Mononuclear cell (primary cell): ENCODE measurements around the gene TMEM82. TPM values are rescaled to one million over a fixed set of nuclear protein-coding genes. Genes with fewer than 3 reads are reported as not detected.

ENCODE experiments used
- H3K27me3 ChIP-seq: 2 replicates; pipeline ENCODE4 v1.6.0; 2011; ENCODE audit warnings: low read length, control low read depth; ENCODE audit not compliant: insufficient read depth
- H3K4me1 ChIP-seq: 2 replicates; pipeline ENCODE4 v1.5.1; 2011; ENCODE audit warnings: mild to moderate bottlenecking, low read length, control low read depth; ENCODE audit not compliant: insufficient read depth
- H3K4me3 ChIP-seq: 2 replicates; pipeline ENCODE4 v1.5.1; 2011; ENCODE audit warnings: mild to moderate bottlenecking, low read length, moderate library complexity
- H3K9me3 ChIP-seq: 2 replicates; pipeline ENCODE4 v1.5.1; 2011; ENCODE audit warnings: low read depth, mild to moderate bottlenecking, control low read depth, low read length
- total RNA-seq: library from RNA; depleted of rRNA; stranded (reverse); fragments of >200 nt; gene quantifications from one replicate; pipeline ENCODE4 v1.2.3, GENCODE V29; 2012

TMEM82 gene
- total RNA-seq, 1 donor: not detected

DNA sequence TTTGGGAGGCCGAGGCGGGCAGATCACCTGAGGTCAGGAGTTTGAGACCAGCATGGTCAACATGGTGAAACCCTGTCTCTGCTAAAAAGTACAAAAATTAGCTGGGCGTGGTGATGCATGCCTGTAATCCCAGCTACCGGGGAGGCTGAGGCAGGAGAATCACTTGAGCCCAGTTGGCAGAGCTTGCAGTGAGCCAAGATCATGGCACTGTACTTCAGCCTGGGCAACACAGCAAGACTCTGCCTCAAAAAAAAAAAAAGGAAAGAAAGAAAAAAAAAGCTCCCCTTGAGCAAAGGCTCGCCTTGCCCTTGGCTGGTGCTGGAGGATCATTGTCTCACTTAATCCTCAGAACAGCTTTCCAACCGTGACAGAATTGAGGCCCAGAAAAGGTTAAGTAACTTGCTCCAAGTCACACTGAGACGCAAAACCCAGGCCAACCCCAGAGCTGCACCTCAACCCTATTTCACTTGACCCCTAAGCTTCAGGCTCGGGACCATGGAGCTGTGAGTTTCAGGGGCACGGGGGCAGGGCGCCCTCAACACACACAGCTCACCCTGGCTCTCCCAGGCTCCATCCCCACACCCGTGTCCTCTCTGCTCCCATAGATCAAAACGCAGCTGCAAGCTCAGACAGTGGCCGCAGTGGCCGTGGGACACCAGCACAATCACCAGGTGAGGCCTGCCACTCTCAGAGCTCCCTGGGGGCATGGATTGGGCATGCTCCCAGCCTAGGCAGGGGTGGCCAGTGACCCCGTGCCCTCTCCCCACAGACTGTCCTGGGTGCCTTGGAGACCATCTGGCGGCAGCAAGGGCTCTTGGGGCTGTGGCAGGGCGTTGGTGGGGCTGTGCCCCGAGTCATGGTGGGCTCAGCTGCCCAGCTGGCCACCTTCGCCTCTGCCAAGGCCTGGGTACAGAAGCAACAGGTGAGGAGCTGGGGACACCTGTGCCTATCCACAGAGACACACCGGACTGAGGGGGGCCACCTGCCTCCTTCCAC lies 4.7 kb upstream of the TMEM82 start:
- no peak overlapping the region for H3K4me3 ChIP-seq
- H3K27me3 ChIP-seq: no peaks in the 10 kb centered on the region
- no peaks in the 10 kb centered on the region for H3K4me1 ChIP-seq
- H3K9me3 ChIP-seq: no peaks in the 10 kb centered on the region

- H3K4me1 ChIP-seq: no peaks in the 10 kb centered on the region
- H3K27me3 ChIP-seq: no peaks in the 10 kb centered on the region
- no peaks in the 10 kb centered on the region for H3K9me3 ChIP-seq
- H3K4me3 ChIP-seq: no peak overlapping the region
These were observed 3.7 kb upstream of the TMEM82 start for GRCh38 chr1:15738416-15739113.

GRCh38 chr1:15739259-15739658 lies 3.0 kb upstream of the TMEM82 start:
- H3K4me1 ChIP-seq: no peaks in the 10 kb centered on the region
- no peaks in the 10 kb centered on the region for H3K27me3 ChIP-seq
- H3K4me3 ChIP-seq: no peak overlapping the region
- no peaks in the 10 kb centered on the region for H3K9me3 ChIP-seq

GRCh38 chr1:15739745-15740144 lies 2.6 kb upstream of the TMEM82 start:
- H3K9me3 ChIP-seq: no peaks in the 10 kb centered on the region
- no peak overlapping the region for H3K4me3 ChIP-seq
- H3K27me3 ChIP-seq: no peaks in the 10 kb centered on the region
- H3K4me1 ChIP-seq: no peaks in the 10 kb centered on the region

DNA sequence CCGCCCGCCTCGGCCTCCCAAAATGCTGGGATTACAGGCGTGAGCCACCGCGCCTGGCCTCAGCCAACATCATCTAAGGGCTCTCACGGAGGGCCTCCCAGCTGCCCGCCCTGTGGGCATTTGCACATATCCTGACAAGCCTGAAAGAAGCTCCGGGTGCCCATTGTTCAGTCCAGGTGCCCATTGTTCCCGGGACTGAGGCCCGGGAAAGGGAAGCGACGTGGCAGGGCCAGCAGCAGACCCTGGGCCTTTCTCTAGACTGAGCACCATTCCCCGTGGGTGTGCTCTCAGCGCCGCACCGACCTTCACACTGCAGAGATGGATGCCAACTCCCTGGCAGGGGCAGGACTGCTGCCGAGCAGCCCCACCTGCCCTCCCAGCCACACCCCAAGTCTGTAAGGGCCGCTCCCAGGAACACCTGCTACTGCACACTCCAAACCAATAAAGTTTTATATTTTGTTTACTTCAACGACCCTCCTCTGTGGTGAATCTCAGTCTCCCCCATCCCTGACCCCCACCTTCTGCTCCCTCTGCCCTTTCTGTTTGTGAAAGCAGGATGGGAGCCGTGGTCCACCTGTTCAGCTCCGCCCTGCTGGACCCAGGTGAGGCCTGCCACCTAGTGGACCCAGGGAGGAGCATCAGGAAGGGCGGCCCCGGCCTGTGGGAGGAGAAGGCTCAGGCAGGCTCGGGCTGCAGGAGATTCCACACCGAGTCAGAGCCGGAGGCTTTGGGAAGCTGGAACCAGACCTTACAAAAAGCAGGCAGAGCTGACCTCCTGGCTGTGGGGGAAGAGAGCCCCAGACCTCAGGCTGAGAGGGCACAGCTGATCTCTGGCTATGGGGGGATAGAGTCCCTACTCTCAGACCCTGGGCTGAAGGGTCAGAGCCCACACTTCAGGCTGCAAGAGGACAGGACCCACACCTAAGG lies 1.1 kb upstream of the TMEM82 start:
- H3K9me3 ChIP-seq: no peaks in the 10 kb centered on the region

GRCh38 chr1:15744122-15744679 lies 1.9 kb downstream of the TMEM82 start:
- Histone ChIP-seq H3K4me3 (no peak overlapping the region), H3K4me1 (no peaks in the 10 kb centered on the region), H3K9me3 (no peaks in the 10 kb centered on the region), H3K27me3 (no peaks in the 10 kb centered on the region)

More for the DNA sequence above, 1.1 kb upstream of the TMEM82 start:
- H3K4me3 ChIP-seq: no peak overlapping the region
- no peaks in the 10 kb centered on the region for H3K4me1 ChIP-seq
- no peaks in the 10 kb centered on the region for H3K27me3 ChIP-seq

DNA sequence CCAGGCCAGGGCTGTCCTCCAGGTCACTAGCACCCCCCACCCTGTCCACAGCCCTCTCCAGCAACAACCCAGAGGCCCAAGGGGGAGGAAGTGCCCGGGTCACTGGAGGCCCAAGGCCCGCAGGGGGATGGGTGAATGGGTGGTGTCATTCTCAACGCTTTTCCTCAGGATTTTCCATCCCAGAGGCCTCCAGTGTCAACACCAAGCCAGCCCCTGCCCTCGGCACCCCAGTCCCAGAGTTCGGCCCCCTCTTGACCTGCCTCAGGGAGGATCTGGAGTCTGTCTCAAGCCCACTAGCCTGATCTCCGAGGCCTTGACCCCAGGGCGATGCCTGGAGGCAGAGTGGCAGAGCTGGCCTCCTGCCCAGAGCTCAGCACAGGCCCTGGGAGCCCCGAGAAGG lies 5.1 kb downstream of the TMEM82 start:
- no peak overlapping the region for H3K4me3 ChIP-seq
- no peaks in the 10 kb centered on the region for H3K9me3 ChIP-seq
- no peaks in the 10 kb centered on the region for H3K27me3 ChIP-seq
- no peaks in the 10 kb centered on the region for H3K4me1 ChIP-seq

DNA sequence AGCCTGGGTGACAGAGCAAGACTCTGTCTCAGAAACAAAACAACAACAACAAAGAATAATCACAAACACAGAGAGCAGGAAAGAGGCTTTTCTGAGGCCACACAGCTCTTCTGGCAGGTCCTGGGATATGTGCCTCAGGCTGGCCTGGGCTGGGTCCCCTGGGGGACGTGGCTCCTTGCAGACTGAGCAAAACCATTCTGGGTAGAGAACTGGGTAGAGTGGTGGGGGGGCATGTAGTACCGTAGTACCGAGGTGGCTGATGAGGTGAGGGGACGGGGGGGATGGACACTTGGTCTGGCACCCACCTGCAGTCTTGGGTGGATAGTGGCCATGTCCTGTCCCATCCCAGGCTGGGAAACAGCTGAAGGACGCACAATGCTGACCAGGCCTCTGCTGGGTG lies 6.0 kb downstream of the TMEM82 start:
- Histone ChIP-seq H3K9me3 (no peaks in the 10 kb centered on the region), H3K4me1 (no peaks in the 10 kb centered on the region), H3K4me3 (no peak overlapping the region), H3K27me3 (no peaks in the 10 kb centered on the region)

GRCh38 chr1:15748690-15749398 lies 6.5 kb downstream of the TMEM82 start:
- Histone ChIP-seq H3K4me3 (no peak overlapping the region), H3K4me1 (no peaks in the 10 kb centered on the region), H3K27me3 (no peaks in the 10 kb centered on the region), H3K9me3 (no peaks in the 10 kb centered on the region)

DNA sequence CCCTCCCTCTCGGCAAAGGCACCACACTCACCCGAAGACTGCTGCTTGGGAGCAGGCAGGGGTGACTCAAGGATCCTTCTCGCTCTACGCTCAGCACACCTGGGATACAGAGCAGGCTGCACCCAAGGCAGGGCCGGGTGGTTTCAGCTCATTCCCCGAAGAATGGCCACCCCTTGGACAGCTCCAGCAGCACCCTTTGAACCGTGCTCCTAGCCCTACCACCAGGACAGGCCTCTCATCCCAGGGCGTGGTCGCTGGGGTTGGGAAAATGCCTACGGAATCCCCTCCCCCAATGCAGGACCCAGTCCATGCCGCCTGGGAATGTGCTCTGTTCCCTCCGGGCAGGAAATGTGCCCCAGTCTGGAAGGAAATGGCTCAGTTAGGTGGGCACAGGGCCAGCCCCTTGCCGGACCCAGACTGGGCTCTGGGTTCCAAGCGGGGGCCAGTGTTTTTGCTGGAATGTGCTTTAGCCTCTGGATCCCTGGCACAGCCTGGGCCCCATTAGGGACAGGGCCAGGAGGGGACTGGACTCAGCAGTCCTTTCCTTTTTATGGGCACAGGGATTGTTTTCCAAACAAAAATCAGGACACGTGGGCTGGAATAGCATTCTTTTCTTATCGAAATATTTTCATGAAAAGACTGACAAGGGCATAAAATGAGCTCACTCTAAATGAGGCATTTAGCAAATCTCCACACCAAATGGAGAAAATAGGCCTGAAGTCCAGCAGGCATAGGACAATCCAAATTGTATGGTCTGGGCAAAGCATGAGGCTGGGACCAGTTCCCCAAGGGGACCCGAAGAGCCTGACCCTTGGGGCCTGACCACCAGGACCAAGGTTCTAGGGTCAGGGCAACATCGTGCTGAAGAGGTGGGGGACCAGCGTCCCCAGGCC lies 7.3 kb downstream of the TMEM82 start:
- Histone ChIP-seq H3K4me1 (no peaks in the 10 kb centered on the region), H3K9me3 (no peaks in the 10 kb centered on the region), H3K27me3 (no peaks in the 10 kb centered on the region), H3K4me3 (no peak overlapping the region)

DNA sequence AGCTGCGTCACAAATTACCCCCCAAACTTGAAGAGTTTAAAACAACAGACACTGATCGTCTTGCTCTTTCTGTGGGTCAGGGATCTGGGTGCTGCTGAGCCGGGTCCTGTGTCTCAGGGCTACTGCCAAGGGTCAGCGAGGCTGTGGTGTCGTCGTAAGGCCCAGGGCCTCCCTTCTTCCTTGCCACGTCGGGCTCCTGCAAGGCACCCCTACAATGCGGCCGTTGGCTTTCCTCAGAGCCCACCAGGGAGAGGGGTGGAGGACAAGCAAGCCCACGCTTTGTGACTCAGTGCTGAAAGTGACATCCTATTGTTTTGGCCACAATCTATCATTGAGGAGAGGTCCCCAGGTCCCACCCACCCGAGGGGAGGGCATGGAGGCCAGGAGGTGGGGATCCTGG lies 8.6 kb downstream of the TMEM82 start:
- Histone ChIP-seq H3K4me1 (no peaks in the 10 kb centered on the region), H3K27me3 (no peaks in the 10 kb centered on the region), H3K9me3 (no peaks in the 10 kb centered on the region), H3K4me3 (no peak overlapping the region)

GRCh38 chr1:15751717-15752116 lies 9.4 kb downstream of the TMEM82 start:
- H3K4me3 ChIP-seq: no peak overlapping the region
- no peaks in the 10 kb centered on the region for H3K9me3 ChIP-seq
- peaks cover 6% of the 10 kb centered on the region for H3K27me3 ChIP-seq
- peaks cover 5% of the 10 kb centered on the region for H3K4me1 ChIP-seq

DNA sequence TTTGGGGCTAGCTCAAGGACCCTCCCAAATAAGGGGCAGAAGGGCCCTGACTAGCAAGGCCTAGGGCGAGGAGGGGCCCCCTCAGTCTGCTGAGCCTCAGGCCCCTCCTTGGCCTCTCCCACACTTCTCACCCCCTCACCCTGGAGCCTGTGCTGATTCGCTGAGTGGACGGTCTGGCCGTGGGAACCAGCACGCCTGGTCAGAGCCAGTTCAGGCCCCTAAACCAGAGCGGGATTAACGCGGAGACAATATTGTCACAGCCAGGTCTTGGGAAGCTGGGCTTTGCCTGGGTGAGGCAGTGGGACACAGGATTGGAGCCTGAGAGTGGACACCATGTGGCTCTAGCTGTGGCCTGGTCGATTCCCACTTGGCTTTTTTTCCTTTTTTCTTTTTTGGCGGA lies 11.5 kb downstream of the TMEM82 start:
- H3K4me3 ChIP-seq: no peak overlapping the region
- peaks cover 6% of the 10 kb centered on the region for H3K4me1 ChIP-seq
- no peaks in the 10 kb centered on the region for H3K9me3 ChIP-seq
- peaks cover 21% of the 10 kb centered on the region for H3K27me3 ChIP-seq
